GM21367 (cell line): ENCODE results near the gene KLF15.

Source experiments
- ATAC-seq: cut with Tn5 transposase; IDR thresholded peaks from one replicate; pipeline ENCODE4 v1.9.1; 2021; ENCODE audit not compliant: unreplicated experiment

The KLF15 gene

GRCh38 chr3:126357295-126358037 lies at the start of gene KLF15:
Gene KLF15 (minus strand): TSS chr3:126357408. CDS start chr3:126352922, 4,486 bp downstream.
- ATAC-seq: peak; percentile 76

DNA sequence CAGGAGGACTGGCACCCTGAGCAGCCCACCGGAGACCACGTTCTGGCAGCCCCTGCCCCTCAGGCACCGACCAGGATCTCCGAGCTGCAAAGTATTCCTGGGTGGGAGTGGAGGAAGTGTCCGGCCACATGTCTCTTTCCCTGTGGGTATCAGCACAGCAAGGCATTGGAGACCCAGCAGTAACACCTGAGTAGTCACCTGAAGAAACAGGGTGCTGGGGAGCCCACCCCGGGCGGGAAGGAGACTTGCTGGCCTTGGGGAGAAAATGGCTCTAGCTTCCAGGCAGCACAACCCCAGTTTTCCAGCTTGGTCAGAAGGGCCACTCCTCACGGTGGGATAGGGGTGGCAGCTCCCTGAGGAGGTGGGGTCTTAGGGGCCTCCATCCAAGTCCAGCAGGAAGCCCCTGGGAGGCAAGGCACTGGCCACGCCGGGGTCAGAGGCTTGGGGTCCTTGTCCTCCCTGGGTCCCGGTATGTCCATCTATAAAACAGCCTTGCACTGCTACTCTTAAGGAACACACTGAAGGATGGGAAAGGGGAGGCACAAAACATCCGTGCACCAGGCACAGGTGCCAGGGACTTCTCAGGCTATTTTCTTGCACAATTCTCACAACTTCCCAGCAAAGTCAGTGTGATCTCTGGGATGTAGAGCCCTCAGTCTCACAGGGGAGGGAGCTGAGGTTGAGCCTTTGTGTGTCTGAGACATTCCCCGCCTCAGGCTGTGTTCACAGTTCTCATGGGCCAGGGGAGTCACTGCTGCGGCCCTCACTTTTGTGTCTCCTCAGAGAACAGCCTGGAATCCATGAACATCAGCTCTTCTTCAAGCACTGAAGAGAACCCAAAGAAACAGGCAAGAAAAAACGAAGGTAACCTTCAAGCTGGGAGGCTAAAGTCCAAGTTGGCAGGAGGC lies 49.4 kb upstream of the KLF15 start:
- ATAC-seq: no peak

DNA sequence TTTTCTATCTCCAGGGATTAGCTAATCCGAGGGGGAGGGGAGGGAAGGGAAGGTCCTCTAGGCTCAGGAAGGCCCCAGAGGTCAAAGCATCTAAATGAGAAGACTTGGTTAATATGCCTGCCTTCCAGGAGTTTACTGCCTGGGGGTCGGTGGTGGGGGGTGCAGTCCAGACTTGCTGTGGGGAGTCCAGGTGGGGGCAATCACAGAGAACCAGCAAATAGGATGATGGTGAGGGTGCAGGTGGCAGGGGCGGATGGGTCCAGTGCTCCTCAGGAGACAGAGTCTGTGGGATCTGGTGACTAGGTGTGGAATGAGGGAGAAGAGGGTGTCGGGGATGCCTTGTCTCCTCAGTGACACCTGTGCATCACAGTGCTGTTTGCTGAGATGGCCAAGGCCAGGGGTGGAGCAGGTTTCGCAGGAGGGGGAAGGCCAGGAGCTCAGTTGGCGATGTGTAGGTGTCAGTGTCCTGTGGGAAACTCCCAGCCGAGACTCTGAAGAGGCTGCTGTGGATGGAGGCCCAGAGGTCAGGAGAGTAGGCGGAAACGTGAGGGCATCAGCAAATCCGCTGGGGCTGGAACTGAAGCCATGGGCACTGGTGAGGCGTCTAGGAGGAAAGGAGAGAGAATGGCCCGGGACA lies 45.6 kb upstream of the KLF15 start:
- no peak for ATAC-seq

GRCh38 chr3:126402178-126402577 lies 45.0 kb upstream of the KLF15 start:
- ATAC-seq: no peak

GRCh38 chr3:126401611-126402160 lies 44.5 kb upstream of the KLF15 start:
- no peak for ATAC-seq

DNA sequence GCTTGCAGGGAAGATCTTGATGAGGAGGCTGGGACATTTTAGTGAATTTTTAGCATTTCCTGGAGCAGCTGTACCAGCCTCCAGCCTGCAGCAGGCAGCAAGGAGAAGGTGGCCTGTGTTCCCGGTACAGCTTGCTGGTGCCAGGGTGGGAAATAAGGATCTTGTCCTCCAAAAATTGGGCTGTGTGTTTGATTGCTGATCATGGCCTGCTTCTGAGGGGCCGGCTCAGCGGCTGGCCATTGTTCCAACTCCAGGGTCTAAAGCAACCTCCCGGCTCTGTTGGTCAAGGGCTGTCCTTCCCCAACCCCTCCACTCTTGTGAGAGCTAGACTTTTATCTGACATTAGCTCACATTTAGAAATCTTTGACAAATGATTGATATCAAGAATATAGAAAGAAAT lies 42.5 kb upstream of the KLF15 start:
- ATAC-seq: no peak

- no peak for ATAC-seq
Observed at GRCh38 chr3:126399351-126399735, 42.1 kb upstream of the KLF15 start.

- no peak for ATAC-seq
Observed at GRCh38 chr3:126398423-126399350, 41.5 kb upstream of the KLF15 start.

GRCh38 chr3:126397610-126398422 lies 40.6 kb upstream of the KLF15 start:
- no peak for ATAC-seq

DNA sequence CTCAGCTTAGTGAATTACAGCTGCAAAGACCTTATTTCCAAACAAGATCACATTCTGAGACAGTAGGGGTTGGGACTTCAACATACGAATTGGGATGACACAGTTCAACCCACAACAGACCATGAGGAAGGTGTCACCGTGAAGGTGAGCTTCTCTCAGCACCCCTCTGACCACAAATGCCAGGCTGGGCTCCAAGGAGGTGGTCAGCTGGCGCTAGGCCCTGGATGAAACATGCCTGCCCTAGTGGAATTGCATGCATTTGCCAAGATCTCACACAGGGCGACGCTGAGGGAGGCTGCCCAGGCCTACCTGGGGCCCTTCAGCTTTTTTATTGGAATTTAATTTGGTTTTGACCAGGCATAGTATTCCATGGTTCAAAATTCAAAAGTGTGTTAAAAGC lies 39.3 kb upstream of the KLF15 start:
- ATAC-seq: no peak

GRCh38 chr3:126395846-126396513 lies 38.8 kb upstream of the KLF15 start:
- ATAC-seq: no peak

DNA sequence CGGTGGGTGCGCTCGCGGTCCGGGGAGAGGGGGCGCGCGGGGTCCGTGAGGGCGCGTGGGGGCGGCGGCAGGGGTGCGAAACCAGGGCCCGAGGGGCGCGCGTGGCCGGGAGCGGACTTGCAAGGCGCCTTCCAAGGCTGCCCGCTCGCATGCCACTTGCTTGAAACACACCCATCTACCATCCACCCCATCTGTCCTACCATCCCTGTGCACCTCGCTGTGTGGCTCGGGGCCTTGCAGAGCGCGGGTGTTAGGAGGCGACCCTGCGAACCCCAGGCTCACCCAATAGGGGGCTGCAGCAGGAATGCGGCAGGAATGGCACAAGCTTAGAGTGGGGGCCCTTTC lies 37.7 kb upstream of the KLF15 start:
- no peak for ATAC-seq

DNA sequence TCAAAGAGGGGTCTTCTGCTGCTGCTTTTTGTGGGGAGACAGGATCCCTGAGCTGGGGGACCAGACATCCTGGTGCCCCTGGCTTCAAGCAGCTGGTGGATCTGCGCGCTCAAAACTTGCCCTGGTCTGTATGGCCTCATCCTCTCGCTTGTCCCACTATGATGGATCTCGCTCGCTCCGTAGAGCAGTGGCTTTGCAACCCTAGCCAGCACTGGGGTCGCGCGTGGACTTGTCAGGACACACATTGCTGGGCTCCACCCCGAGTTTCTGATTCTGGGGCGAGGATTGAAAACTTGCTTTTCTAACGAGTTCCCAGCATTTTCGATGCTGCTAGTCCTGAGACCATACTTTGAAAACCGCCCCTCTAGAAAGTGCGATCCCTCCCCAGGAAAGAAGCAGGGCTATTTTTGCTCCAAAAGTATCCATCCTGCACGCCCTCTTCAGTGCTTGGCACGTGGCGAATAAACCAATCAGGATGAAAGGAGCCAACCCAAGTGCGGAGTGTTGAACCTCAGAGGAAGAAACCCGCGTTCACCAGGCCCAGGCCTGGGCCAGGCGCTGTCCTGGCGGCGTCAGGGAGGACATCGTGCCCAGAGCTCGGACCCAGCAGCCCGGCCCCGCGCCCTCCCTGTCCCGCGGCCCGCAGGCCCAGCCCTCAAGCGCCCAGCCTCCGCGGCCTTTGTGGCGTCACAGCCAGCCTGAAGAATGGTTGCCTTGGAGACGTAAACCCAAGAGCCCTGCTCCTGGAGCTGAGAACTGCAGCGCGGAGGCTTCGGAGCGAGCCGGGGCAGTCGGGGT lies 37.2 kb upstream of the KLF15 start, which contains the start of gene CFAP100:
TSS of gene CFAP100 (plus strand) at position 731 of the 798 bp plus-strand sequence. CDS start 1,092 bp downstream, outside the sequence.
- ATAC-seq: no peak

DNA sequence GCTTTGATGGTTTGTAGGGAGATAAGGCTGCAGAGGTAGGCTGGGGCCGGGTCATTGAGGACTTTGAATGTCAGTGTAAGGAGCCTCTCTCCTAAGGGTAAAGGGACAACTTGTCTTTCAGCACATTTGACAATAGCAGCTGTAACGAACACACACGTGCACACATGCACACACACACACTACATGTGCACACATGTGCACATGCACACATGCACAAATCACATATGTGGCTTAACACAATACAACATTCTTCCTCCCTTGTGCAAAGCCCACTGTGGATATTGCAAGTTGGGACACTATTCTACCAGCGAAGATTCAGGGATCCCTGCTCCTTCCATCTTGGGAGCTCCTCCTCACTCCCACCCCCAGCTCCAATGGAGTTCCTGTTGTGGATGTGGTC lies 36.4 kb upstream of the KLF15 start:
- no peak for ATAC-seq

- no peak for ATAC-seq
Observed at GRCh38 chr3:126392246-126392645, 35.0 kb upstream of the KLF15 start.

DNA sequence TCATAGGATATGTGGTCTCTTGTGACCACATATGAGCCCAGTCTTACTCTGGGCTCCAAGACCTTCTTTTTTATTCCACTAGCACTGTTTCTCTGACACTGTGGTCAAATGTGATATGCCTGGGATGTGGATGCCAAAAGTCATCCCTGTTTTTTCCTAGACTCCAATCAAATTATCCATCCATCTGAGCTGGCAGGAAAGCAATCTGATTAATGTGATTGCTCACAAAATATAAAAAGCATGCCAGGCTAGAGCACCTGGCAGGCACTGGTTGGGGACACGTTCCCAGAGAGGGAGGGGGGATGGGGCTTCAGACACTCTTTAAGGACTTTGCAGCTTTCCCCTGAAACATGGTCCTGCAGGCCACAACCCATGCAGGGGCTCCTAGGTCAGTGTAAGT lies 34.4 kb upstream of the KLF15 start:
- no peak for ATAC-seq

DNA sequence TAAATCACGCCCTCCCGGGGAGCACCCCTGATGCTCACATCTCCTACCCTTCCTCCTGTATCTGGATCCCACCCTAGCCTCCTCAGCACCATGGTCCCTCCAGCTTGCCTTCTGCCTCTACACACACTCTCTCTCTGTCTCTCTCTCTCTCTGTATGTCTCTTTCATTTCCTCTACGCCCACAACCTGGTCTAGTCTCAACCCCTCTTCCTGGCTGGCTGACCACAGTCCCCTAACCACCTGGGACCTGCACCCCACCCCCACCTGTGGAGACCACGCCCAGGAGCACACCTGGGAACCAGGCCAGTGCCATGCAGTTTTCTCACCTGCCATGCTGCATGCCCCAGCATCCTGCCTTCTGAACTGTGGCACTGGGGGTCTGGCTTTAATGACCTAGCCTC lies 33.5 kb upstream of the KLF15 start:
- no peak for ATAC-seq

- ATAC-seq: no peak
Observed at GRCh38 chr3:126390201-126390600, 33.0 kb upstream of the KLF15 start.
